GM23248 (cell line): Measurements from ENCODE around the gene PLPPR2. TPM values are rescaled to one million over a fixed set of nuclear protein-coding genes. Genes with fewer than 3 reads are reported as not detected.

Experiments
- DNase-seq: peaks from one replicate; pipeline ENCODE4 v3.0.0-alpha.2; 2015
- H2AFZ ChIP-seq: fragments of 200-600 bp; sonication (generic); 2 replicates; pipeline ENCODE4 v1.6.1; 2016; ENCODE audit warnings: antibody characterized with exemption
- H3F3A ChIP-seq: fragments of 200-600 bp; sonication (generic); 2 replicates; pipeline ENCODE4 v1.6.1; 2016; ENCODE audit warnings: mild to moderate bottlenecking, antibody characterized with exemption, mixed run types; ENCODE audit not compliant: insufficient read depth
- H3K27ac ChIP-seq: fragments of 200-600 bp; sonication (generic); 2 replicates; pipeline ENCODE4 v1.5.1; 2016; ENCODE audit warnings: mild to moderate bottlenecking
- H3K27me3 ChIP-seq: fragments of 200-600 bp; sonication (generic); replicated peaks from 2 replicates; pipeline ENCODE4 v1.6.1; 2016; ENCODE audit warnings: mild to moderate bottlenecking; ENCODE audit not compliant: insufficient read depth
- H3K36me3 ChIP-seq: fragments of 200-600 bp; sonication (generic); 2 replicates; pipeline ENCODE4 v1.6.1; 2016; ENCODE audit warnings: low read depth, mild to moderate bottlenecking
- H3K4me1 ChIP-seq: fragments of 200-600 bp; sonication (generic); 2 replicates; pipeline ENCODE4 v1.6.1; 2016; ENCODE audit warnings: mild to moderate bottlenecking; ENCODE audit not compliant: insufficient read depth
- H3K4me2 ChIP-seq: fragments of 200-600 bp; sonication (generic); one replicate; pipeline ENCODE4 v1.6.1; 2016; ENCODE audit warnings: mild to moderate bottlenecking; ENCODE audit not compliant: unreplicated experiment
- H3K4me3 ChIP-seq: fragments of 200-600 bp; sonication (generic); 2 replicates; pipeline ENCODE4 v1.5.1; 2016; ENCODE audit warnings: mild to moderate bottlenecking
- H3K79me2 ChIP-seq: fragments of 200-600 bp; sonication (generic); 2 replicates; pipeline ENCODE4 v1.6.1; 2016; ENCODE audit warnings: mild to moderate bottlenecking; ENCODE audit not compliant: insufficient read depth
- H3K9ac ChIP-seq: fragments of 200-600 bp; sonication (generic); 2 replicates; pipeline ENCODE4 v1.6.1; 2016; ENCODE audit warnings: mild to moderate bottlenecking
- H3K9me2 ChIP-seq: fragments of 200-600 bp; sonication (generic); 2 replicates; pipeline ENCODE4 v1.6.1; 2016; ENCODE audit warnings: mixed run types, mild to moderate bottlenecking, moderate library complexity; ENCODE audit not compliant: insufficient read depth
- H3K9me3 ChIP-seq: fragments of 200-600 bp; sonication (generic); one replicate; pipeline ENCODE4 v1.6.1; 2017; ENCODE audit warnings: low read depth
- H4K20me1 ChIP-seq: fragments of 200-600 bp; sonication (generic); 2 replicates; pipeline ENCODE4 v1.6.0; 2016; ENCODE audit not compliant: insufficient read depth
- EZH2 ChIP-seq: fragments of 200-600 bp; sonication (generic); IDR thresholded peaks from 2 replicates; pipeline ENCODE4 v1.6.1; 2018; ENCODE audit warnings: antibody characterized with exemption, mild to moderate bottlenecking; ENCODE audit not compliant: insufficient read depth, poor library complexity, severe bottlenecking
- EZH2phosphoT487 ChIP-seq: fragments of 200-600 bp; sonication (generic); IDR thresholded peaks from 2 replicates; pipeline ENCODE4 v1.6.1; 2018; ENCODE audit warnings: antibody characterized with exemption, moderate library complexity, mild to moderate bottlenecking, low read depth; ENCODE audit not compliant: insufficient read depth
- WGBS, 2 experiments: methylation state at CpG; one replicate each; pipeline ENCODE4 v1.1.6; 2015 to 2017; ENCODE audit warnings: low lambda C conversion rate in 2 of 2, low coverage in 1 of 2; ENCODE audit errors: missing lambda C conversion rate in 2 of 2; 5-methylcytosine and 5-hydroxymethylcytosine counted together
- in situ Hi-C: fragments of 300-500 bp; cut with MboI; formaldehyde crosslinking; loops from 2 replicates; pipeline ENCODE4 v1.15.0; 2020
- polyA plus RNA-seq: library from polyadenylated mRNA; unstranded; fragments of >200 nt; fragmentation: Nextera tagmentation; extraction: Ambion mirVana; gene quantifications from 2 replicates; pipeline ENCODE4 v1.2.1, GENCODE V29; 2016
- total RNA-seq: library from RNA; depleted of rRNA; stranded (reverse); fragments of >200 nt; shearing (Covaris generic); gene quantifications from 2 replicates; pipeline ENCODE4 v1.2.3, GENCODE V29; 2014

PLPPR2 gene
- total and polyA plus RNA-seq, 2 experiments from 2014 or later, result 39.7 to 52.0 TPM

- Histone ChIP-seq H3K4me1 (no peaks in the 10 kb centered on the region), H3K9ac (no peak overlapping the region), H3K9me3 (no peaks in the 10 kb centered on the region), H3K36me3 (no peaks in the 10 kb centered on the region), H3K4me3 (no peak overlapping the region), H3K79me2 (0 out of 2 replicates have a peak, but pooled peaks cover under 1% of the 10 kb centered on the region), H4K20me1 (no peaks in the 10 kb centered on the region), H3F3A (no peaks in the 10 kb centered on the region), H3K4me2 (no peak overlapping the region), H2AFZ (no peak overlapping the region), H3K9me2 (no peaks in the 10 kb centered on the region), H3K27ac (no peak overlapping the region), H3K27me3 (no peaks in the 10 kb centered on the region)
- in situ Hi-C loops, result no loop called here
- TF ChIP-seq EZH2phosphoT487, result no peak
- no peak for TF ChIP-seq EZH2
- whole genome bisulfite sequencing, 2 experiments, result 93 to 94% methylated on average over 35 of the region's 35 CpGs
- no peak for DNase-seq
Measured at GRCh38 chr19:11361771-11362731, 6.8 kb downstream of the PLPPR2 start.

GRCh38 chr19:11363881-11364280, 8.6 kb downstream of the PLPPR2 start:
- Histone ChIP-seq H3K9me2 (no peaks in the 10 kb centered on the region), H3K4me1 (no peaks in the 10 kb centered on the region), H3K4me2 (no peak overlapping the region), H3K4me3 (no peak overlapping the region), H3K27me3 (no peaks in the 10 kb centered on the region), H3K27ac (no peak overlapping the region), H3K9ac (no peak overlapping the region), H3F3A (no peaks in the 10 kb centered on the region), H3K79me2 (no peaks in the 10 kb centered on the region), H4K20me1 (no peaks in the 10 kb centered on the region), H3K36me3 (no peaks in the 10 kb centered on the region), H2AFZ (no peak overlapping the region), H3K9me3 (no peaks in the 10 kb centered on the region)
- DNase-seq, result no peak
- in situ Hi-C loops, result no loop called here
- 91 to 94% methylated on average over 10 of the region's 10 CpGs for WGBS, 2 experiments
- TF ChIP-seq EZH2phosphoT487 (no peak), EZH2 (no peak)

- no peak for DNase-seq
- H3K9ac ChIP-seq, result no peak overlapping the region
- 87 to 92% methylated on average over 20 to 28 of the region's 28 CpGs for WGBS, 2 experiments
- in situ Hi-C loops, result no loop called here
- H3K4me3 ChIP-seq, result no peak overlapping the region
- H3K79me2 ChIP-seq, result no peaks in the 10 kb centered on the region
- no peaks in the 10 kb centered on the region for H3K36me3 ChIP-seq
- no peaks in the 10 kb centered on the region for H4K20me1 ChIP-seq
- no peaks in the 10 kb centered on the region for H3K9me3 ChIP-seq
- TF ChIP-seq EZH2, result no peak
- no peak overlapping the region for H3K4me2 ChIP-seq
- no peak overlapping the region for H2AFZ ChIP-seq
- H3K9me2 ChIP-seq, result no peaks in the 10 kb centered on the region
- no peak overlapping the region for H3K27ac ChIP-seq
- H3K27me3 ChIP-seq, result no peaks in the 10 kb centered on the region
- no peaks in the 10 kb centered on the region for H3K4me1 ChIP-seq
- no peaks in the 10 kb centered on the region for H3F3A ChIP-seq
Measured at GRCh38 chr19:11364296-11364904, 9.2 kb downstream of the PLPPR2 start.

- in situ Hi-C loops, result no loop called here
Measured at GRCh38 chr19:11364935-11365334, 9.7 kb downstream of the PLPPR2 start.

More at GRCh38 chr19:11364935-11365334, 9.7 kb downstream of the PLPPR2 start:
- H3K27ac ChIP-seq, result no peak overlapping the region
- no peak overlapping the region for H2AFZ ChIP-seq
- WGBS, 2 experiments, result 41 to 50% methylated on average over 5 of the region's 5 CpGs
- H3K4me2 ChIP-seq, result no peak overlapping the region
- H3K9me2 ChIP-seq, result no peaks in the 10 kb centered on the region
- no peaks in the 10 kb centered on the region for H3F3A ChIP-seq
- no peaks in the 10 kb centered on the region for H4K20me1 ChIP-seq
- no peaks in the 10 kb centered on the region for H3K79me2 ChIP-seq
- H3K9ac ChIP-seq, result no peak overlapping the region
- TF ChIP-seq EZH2phosphoT487 (no peak), EZH2 (no peak)
- no peak for DNase-seq
- H3K27me3 ChIP-seq, result no peaks in the 10 kb centered on the region
- no peak overlapping the region for H3K4me3 ChIP-seq
- H3K36me3 ChIP-seq, result no peaks in the 10 kb centered on the region
- H3K9me3 ChIP-seq, result no peaks in the 10 kb centered on the region
- H3K4me1 ChIP-seq, result no peaks in the 10 kb centered on the region
